OCI-LY7 (cell line): Measurements from ENCODE around the gene VPS8.

Experiments
- CTCF ChIP-seq: fragments of 200-600 bp; sonication (generic); conservative IDR thresholded peaks from 2 replicates; pipeline ENCODE4 v1.5.1; 2014; ENCODE audit warnings: mild to moderate bottlenecking, antibody characterized with exemption, low read length, moderate library complexity, mixed read lengths
- EZH2phosphoT487 ChIP-seq: fragments of 200-600 bp; sonication (generic); IDR thresholded peaks from 2 replicates; pipeline ENCODE4 v1.6.1; 2018; ENCODE audit warnings: low read depth, borderline replicate concordance, mild to moderate bottlenecking, mixed run types, antibody characterized with exemption, low read length, moderate library complexity, mixed read lengths

- TF ChIP-seq CTCF (no peak), EZH2phosphoT487 (no peak)
These were observed 16.3 kb upstream of the VPS8 start for GRCh38 chr3:184795522-184796190.
